Hematopoietic multipotent progenitor cell treated with erythropoietin and hydrocortisone succinate and interleukin-3 and kit ligand, for 17 days (in vitro differentiated cells): ENCODE data around the gene TPR.
"Not testable (repeated sequence)": the region's sequence is repeated elsewhere in the genome, so short reads cannot be mapped to it uniquely, and the experiment has no call there.

ENCODE experiments used
- DNase-seq: peaks from one replicate; pipeline ENCODE4 v3.0.0-alpha.2; 2015; ENCODE audit warnings: low spot score

Gene TPR

DNA sequence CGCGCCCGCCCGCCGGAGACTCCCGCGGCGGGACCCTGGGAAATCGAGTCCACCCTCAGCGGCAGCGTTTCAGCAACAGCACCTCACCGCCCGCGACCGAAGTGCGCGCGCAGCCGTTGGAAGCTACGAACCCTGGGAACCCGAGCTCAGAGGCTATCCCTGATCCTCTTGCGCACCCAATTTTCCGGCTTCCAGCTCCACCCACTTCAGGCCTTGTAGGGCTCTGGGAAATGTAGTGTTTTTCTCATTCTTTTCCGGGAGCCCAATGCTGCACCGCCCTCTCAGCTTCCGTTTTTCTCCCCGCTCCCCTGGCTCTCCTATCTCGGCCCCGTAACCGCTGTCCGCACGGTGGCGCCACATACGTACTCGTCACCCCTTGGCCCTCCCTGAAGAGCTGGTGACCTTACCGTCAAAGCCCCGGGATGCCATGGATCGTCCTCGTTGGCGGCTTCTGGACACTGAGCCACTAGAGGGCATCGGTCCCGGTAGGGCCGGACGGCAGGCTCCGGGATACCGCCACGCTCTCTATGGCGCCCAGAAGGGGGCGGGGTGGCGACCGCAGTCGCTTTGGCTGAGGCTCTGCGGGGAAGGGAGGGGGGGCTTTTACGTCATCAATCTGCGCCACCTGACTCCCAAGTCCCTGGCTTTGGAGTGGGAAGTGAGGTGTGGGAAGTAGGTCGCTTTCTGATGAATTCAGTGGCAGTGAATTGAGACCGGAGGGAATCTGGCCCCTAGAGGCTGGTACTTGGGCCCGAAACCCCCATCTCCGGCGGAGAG is at the start of gene TPR, which contains the start of gene ODR4:
TSS of gene TPR (minus strand) at position 102 of the 777 bp plus-strand sequence. CDS start 225 bp downstream, outside the sequence.
TSS of gene ODR4 (plus strand) at position 687 of the 777 bp plus-strand sequence. CDS start 3,948 bp downstream, outside the sequence.
- DNase-seq = peak; percentile 98

DNA sequence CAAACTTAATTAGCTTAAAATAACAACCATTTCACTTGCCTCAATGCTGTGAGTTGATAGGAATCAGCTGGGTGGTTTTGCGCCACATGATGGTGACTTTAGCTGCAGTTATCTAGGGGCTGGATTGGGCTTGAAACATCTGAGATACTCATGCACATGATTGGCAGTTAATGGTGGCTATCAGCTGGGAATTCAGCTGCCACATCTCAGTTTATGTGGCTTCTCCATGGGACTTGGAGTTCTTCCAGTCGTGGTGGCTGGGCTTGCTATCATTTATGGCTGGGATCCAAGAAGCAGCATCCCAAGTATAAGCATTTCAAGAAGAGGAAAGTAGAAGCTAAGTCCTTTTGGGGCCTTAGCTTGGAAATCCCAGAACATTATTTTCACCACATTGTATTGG is 49.5 kb upstream of the TPR start:
- no peak for DNase-seq

DNA sequence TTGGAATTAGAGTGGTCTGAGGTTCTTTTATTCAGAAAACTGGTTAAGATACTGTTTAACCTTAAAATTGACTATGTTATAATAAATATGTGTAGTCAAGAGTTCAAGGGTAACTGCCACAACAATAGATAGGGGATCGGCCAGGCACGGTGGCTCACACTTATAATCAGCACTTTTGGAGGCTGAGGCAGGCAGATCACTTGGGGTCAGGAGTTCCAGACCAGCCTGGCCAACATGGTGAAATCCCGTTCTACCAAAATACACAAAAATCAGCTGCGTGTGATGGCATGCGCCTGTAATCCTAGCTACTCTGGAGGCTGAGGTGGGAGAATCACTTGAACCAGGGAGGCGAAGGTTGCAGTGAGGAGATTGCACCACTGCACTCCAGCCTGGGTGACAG is 46.4 kb upstream of the TPR start:
- no peak for DNase-seq

DNA sequence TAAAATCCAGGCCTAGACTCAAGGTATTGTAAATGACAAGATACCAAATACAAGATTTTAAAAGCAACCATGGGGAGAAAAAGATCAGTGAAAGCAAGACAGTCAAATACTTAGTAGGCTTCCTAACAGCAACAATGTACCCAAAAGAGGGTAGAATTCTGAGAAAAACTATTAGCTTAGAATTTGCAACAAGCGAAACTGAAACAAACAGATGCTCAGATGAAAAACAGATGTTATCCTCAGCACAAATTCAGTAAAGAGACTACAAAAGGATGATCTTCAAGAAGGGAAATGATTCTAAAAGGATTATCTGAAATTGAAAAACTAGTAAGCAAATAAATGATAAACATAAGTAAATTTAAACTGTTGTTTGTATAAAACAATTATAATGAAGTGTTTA is 45.9 kb upstream of the TPR start:
- DNase-seq = no peak

DNA sequence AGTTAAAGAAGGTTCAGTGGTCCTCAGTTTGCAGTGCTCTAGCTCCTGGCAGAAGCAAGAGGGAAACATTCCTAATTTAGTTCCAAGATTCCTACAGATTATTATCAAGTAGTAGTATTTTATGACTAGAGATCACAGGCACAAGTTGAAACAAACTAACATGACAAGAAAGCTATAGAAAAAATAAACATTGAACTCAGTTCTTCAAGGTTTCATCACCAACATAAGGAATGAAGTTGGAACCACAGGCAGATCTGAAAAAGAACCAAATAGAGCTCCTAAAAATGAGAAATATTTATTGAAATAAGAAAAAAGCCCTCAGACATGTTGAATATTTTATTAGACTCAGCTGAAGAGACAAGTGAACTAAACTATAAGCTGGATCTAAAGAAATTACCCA is 45.3 kb upstream of the TPR start:
- no peak for DNase-seq

DNA sequence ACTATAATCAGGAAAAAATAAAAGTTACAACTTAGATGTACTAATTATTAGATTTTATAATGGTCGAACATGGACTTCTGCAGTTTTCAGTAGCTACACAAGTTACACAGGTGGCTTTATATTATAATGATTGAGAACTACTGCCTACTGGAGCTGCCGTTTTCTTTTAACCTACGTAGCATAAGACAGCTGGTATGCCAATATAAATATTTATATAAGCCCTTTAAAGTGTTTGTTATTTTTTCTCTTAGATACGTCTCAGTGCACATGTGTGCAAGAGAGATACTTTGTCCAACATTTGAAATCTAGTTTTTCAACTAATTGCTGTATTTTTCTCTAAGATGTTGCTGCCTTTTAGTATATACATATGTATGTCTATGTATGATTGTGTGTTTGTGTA is 43.5 kb upstream of the TPR start:
- DNase-seq = no peak

DNA sequence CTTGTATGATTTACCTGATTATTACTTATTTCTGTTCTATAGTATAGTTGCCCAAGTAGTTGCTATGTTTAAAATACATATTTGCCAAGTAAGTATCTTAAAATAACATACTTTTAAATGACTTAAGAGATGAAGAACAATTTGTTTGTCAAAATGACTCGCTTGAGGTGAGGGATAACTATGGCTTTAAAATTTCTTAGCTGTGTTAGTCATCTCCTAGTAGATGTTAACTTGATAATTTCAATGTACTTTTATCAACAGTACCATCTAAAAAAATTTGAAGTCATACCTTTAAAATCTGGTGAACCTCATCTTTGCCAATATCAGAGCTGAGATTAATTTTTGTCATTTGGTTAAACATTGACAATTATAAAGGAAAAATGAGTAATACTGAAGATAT is 38.3 kb upstream of the TPR start:
- no peak for DNase-seq

DNA sequence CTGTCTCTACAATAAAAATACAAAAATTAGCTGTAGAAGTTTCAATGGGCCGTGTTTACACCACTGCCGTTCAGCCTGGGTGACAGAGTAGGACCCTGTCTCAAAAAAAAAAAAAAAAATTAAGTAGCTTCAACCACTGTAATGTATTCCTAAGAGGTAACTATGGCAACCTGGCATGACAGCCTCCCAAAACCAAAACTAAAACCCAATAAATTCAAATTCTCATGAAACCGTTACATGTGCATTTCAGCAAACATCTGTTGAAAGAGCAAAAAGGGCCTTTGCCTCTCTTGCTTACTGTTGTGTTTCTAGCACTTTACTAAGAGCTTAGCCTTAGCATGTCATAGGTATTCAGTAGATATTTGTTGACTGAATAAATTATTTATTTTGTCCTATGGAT is 34.0 kb upstream of the TPR start:
- no peak for DNase-seq

DNA sequence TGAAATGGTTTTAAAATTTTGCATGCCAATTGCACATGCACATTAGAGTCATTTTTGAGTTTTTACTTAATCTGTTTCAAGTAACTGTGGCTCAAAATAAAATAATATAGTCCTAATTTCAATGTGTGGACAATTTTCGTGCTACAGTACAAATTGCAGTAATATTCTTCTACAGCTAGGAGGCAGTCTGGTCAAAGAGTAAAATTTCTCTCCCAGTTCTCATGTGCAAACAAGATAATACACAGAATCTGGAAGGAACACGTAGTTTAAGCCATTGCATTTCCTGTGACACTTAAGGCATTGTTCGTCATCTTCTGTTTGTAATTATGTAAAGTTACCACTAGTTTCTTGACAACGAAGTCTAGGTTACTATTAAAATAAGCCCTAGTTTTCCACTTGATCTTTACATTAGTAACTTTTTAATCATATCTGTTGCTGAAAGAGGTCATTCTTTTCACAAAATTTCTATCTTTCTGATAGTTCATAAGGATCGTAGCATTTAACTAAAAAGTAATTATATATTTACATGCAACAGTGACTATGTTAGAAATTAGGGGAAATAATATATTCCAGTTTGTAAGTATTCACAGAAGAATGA is 29.5 kb upstream of the TPR start:
- peak; percentile 74 for DNase-seq

DNA sequence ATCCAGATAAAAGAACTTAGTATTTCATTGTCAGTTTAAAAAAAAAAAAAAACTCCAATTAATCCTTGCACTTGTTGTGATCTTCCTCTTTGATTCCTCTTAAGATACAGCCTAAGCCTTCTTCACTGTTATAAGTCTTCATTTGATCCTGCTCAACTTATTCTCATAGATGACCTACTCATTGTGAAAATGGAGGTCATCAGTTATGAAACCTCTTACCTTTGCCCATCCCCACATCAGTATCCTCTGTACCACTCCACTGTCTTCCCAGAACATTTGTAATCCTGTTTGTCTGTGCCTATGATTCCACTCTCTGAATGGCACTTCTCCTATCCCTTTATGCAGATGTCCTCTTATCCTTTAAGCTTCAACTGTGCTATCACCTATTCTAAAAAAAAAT is 28.6 kb upstream of the TPR start:
- no peak for DNase-seq

DNA sequence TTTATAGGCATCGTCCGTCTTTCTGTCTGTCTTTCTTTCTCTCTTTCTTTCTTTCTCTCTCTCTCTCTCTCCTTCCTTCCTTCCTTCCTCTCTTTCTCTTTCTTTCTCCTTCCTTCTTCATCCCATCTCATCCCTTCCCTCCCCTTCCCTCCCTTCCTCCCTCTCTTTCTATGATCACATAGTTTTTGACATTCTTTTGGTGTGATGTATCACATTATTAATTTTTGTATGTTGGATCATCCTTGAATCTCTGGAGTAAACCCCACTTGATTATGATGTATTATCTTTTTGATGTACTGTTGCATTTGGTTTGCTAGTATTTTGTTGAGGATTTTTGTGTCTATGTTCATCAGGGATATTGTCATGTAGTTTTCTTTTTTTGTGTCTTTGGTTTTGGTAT is 26.4 kb upstream of the TPR start:
- not testable (repeated sequence) for DNase-seq

DNA sequence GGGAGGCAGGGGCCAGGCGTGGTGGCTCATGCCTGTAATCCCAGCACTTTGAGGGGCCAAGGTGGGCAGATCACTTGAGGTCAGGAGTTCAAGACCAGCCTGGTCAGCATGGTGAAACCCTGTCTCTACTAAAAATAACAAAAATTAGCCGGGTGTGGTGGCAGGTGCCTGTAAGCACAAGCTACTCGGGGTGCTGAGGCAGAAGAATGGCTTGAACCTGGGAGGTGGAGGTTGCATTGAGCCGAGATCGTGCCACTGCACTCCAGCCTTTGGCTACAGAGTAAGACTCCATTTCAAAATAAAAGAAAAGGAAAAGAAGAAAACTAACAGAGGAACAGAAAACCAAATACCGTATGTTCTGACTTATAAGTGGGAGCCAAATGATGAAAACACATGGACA is 17.7 kb upstream of the TPR start:
- DNase-seq = not testable (repeated sequence)

DNA sequence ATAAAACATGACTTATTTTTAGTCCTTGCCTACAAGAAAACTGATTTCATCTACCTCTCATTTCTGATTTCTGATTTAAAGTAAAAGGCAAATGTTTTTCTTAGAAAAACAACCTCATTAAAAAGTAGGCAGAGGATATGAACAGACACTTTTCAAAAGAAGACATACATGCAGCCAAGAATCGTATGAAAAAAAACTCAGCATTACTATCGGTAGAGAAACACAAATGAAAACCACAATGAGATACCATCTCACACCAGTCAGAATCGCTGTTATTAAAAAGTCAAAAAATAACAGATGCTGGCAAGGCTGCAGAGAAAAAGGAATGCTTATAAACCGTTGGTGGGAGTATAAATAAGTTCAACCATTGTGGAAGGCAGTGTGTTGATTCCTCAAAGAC is 16.8 kb upstream of the TPR start:
- DNase-seq = no peak

DNA sequence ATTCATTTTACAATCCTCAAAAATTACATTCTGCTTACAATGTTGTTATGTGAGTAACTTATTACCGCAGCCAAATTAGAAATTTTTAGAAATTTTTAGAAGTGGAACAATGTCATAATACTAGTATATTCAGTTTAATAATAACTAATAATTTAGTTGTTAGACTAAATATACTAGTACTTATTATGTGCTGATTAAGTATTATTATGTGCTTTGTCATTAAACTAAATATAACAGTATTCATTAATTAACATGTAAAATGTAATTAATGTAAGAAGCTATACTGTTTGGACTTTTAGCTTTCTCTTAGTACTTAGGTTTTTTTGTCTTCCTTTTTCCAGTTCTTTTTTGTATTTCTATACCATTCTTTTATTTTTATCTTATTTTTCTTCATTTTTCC is 15.9 kb upstream of the TPR start:
- DNase-seq = no peak

DNA sequence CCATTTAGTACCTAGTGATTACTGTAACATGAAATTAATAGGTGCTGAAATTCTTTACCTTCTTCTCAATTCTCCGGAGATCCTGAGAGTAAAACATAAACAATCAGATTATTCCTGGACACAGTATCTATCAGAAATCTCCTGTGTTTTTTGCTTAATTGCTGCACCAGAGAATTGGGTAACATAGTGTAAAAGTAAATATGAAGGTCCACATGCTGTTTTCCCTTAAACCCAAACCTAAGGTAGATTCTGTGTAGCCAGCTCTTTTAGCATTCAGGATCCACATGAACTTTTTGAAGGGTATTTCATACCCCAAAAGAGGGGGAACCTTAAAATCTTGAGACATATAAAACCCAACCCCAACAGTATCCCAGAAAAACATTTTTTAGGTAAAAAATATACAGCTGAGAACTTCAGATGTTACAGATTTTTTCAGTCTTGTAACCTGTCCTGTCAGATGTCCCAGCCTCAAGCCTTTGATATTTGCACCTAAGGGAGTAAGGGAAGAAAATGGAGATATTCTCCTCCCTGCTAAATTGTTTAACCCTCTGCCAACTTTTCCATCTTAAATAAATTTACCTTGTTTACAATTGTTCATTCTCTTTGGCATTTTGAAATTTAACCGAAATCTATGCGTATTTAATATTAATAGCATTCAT is 11.8 kb upstream of the TPR start:
- no peak for DNase-seq

DNA sequence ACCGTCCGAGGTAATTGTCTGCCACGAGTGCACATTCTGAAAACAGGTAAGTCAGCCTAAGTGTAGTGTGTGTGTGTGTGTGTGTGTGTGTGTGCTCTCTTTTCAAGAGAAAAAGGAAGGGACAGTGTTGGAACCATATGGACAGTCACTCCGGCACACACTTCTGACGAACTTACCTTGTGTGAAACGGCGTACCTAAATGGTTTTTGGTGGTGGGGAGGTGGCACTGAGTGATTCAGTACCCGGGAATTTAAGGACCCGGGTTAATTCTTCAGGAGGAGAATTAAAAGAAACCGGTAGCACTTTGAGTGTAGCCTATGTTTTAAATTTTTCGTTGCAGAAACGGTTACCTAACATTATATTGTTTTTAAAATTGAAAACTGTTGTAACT is 871 bp upstream of the TPR start:
- no peak for DNase-seq

DNA sequence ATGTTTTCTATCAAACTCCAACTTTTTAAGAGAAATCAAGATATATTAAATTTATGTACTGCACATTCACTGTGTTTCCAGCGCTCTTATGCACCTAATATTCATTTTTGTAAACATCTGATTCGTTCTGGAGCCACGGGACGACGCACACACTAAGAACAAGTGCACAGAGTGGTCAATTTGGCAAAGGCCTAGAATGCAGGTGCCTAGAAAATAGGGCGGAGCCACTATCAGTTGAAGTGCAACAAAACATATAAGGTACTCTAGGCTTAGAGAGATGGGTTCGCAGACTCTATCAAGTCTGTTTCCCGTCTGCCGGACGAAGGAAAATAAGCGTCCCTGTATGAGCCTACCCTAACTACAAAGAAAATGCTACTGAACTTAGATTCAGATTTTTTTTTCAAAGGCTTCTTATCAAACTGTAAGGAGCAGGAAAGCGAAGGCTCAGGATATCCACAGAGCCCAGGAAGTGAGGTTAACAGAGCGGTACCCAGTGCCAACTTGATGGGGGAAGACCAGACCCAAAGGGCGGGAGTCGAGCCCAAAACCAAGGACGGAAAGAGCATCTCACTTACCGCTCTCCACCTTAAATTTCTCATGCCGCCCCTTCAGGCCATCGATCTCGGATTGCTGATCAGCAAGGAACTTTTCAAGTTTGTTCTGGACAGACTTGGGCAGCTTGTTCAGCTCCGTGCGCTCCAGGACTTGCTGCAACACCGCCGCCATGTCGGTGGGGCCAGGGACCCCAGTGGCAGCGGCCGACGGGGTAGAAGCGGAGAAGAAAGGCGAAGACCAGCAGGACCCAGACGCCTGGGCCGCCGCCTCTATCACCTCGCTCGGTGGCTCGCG is 526 bp downstream of the TPR start:
- DNase-seq = peak; percentile 71

DNA sequence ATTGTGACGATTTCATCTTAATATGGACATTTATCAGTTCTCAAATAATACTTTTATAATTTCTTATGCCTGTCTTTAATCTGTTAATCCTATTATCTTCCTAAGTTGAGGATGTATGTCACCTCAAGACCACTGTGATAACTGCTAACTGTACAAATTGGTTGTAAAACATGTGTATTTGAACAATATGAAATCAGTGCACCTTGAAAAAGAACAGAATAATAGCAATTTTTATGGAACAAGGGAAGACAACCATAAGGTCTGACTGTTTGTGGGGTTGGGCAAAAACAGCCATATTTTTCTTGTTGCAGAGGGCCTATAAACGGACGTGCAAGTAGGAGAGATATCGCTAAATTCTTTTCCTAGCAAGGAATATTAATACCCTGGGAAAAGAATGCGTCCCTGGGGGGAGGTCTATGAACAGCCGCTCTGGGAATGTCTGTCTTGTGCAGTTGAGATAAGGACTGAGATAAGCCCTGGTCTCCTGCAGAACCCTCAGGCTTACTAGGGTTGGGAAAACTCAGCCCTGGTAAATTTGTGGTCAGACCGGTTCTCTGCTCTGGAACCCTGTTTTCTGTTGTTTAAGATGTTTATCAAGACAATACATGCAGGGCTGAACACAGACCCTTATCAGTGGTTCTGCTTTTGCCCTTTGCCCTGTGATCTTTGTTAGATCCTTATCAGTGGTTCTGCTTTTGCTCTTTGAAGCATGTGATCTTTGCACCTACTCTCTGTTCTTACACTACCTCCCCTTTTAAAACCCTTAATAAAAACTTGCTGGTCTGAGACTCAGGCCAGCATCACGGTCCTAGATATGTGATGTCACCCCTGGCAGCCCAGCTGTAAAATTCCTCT is 27.0 kb downstream of the TPR start:
- not testable (repeated sequence) for DNase-seq

DNA sequence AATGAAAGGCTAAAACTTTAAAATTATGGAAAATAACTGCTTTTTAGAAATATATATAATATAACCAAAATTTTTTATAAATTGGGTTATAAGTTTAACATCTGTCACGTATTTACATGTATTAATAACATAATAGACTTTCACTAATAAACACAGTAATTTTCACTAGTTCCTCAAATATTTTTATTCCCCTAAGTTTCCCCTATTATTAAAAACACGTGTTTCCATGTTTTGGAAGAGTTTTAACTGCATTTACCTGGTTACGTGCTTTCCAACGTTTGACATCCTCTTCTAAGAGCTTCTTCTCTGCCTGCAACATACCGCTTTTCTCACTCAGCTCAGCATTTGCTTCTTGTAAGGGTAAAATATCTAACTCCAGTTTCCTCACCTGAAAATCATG is 34.3 kb downstream of the TPR start:
- DNase-seq = no peak

DNA sequence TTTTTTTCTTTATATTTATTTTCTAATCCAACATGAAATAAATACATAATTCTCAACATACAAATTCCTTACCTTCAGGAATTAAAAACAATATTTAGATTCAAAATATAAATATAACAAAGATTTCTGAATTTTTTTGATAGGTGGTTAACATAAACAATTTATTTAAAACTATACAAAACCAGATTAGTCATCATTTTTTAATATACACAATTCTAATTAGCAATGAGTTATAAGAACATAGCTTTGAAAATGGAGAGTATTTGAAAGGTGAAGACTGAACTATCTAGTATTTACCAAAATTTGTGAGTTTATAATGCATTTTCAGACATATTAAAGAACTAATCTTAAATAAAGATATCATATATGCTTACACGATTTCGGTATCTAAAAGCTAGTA is 37.5 kb downstream of the TPR start:
- DNase-seq = no peak

DNA sequence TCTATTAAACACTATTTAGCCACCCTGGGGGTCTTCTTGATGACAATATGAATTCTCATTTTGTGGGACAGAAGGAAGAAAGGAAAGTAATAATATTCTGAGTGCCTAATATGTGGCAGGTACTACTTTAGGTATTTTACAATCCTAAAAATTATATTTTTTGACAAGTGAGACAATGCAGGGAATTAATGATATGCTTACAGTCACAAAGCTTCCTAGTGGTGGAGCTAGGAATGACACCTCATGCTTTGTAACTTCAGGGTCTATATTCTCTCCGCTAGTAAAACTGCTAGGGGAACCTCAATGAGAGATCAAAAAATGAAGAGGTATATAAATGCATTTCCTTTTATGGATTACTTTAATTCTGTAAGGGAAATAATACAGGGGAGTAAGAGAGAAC is 44.3 kb downstream of the TPR start:
- no peak for DNase-seq
